GM18505 (cell line): ENCODE data around the gene TMEM260.
"Not testable (repeated sequence)": the region's sequence is repeated elsewhere in the genome, so short reads cannot be mapped to it uniquely, and the experiment has no call there.

Experiments used
- ATAC-seq: cut with Tn5 transposase; IDR thresholded peaks from one replicate; pipeline ENCODE4 v1.9.1; 2021; ENCODE audit not compliant: unreplicated experiment
- POLR2A ChIP-seq: IDR thresholded peaks from 4 replicates; pipeline ENCODE4 v1.6.1; 2011; ENCODE audit warnings: borderline replicate concordance; ENCODE audit not compliant: insufficient read depth, insufficient read length; ENCODE audit errors: extremely low read depth

The TMEM260 gene

GRCh38 chr14:56678838-56679237 is 99.2 kb downstream of the TMEM260 start:
- ATAC-seq, result no peak

GRCh38 chr14:56686416-56686815 is 106.8 kb downstream of the TMEM260 start:
- TF ChIP-seq POLR2A, result no peak
- ATAC-seq, result no peak

More at GRCh38 chr14:56678838-56679237, 99.2 kb downstream of the TMEM260 start:
- TF ChIP-seq POLR2A, result no peak

DNA sequence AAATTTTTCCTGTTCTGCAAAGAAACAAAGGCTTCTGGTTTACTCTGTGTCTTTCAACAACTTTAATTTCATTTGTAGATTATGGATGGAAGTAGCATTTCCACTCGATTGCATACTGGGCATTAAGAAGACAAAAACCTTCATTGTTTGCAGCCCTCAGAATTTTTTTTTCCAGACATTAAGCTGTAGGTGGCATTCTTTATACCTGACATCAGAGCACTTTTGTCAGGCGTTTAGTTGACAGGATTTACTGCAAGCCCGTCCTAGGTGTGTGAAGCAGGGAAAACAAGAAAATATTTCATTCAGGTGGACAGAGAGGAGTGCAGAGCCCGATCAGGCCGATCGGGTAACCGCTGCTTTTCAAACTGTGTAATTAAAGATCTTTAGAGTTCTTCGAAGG is 107.5 kb downstream of the TMEM260 start:
- TF ChIP-seq POLR2A, result no peak

GRCh38 chr14:56694609-56695008 is 115.0 kb downstream of the TMEM260 start:
- no peak for ATAC-seq
- TF ChIP-seq POLR2A, result no peak

More for the DNA sequence above, 107.5 kb downstream of the TMEM260 start:
- ATAC-seq, result no peak

- ATAC-seq, result not testable (repeated sequence)
Observed at GRCh38 chr14:56695216-56695615, 115.6 kb downstream of the TMEM260 start.
